A673 (cell line): Measurements from ENCODE around the gene PARD6A.

Experiments
- CTCF ChIP-seq: fragments of 300-800, 200-600 bp; sonication (generic); conservative IDR thresholded peaks from 2 replicates; pipeline ENCODE4 v1.5.1; 2017; ENCODE audit warnings: low read depth, mild to moderate bottlenecking, antibody characterized with exemption, low read length, moderate library complexity, mixed read lengths
- EZH2 ChIP-seq: fragments of 200-600 bp; sonication (generic); IDR thresholded peaks from 2 replicates; pipeline ENCODE4 v1.6.1; 2017; ENCODE audit warnings: borderline replicate concordance, low read depth, mild to moderate bottlenecking, mixed read lengths, antibody characterized with exemption, low read length; ENCODE audit not compliant: poor library complexity, severe bottlenecking

- TF ChIP-seq CTCF (no peak), EZH2 (no peak)
Observed at GRCh38 chr16:67678354-67679023, 17.7 kb downstream of the PARD6A start.
